ENCODE results near the gene ACCS.

Gene ACCS

DNA sequence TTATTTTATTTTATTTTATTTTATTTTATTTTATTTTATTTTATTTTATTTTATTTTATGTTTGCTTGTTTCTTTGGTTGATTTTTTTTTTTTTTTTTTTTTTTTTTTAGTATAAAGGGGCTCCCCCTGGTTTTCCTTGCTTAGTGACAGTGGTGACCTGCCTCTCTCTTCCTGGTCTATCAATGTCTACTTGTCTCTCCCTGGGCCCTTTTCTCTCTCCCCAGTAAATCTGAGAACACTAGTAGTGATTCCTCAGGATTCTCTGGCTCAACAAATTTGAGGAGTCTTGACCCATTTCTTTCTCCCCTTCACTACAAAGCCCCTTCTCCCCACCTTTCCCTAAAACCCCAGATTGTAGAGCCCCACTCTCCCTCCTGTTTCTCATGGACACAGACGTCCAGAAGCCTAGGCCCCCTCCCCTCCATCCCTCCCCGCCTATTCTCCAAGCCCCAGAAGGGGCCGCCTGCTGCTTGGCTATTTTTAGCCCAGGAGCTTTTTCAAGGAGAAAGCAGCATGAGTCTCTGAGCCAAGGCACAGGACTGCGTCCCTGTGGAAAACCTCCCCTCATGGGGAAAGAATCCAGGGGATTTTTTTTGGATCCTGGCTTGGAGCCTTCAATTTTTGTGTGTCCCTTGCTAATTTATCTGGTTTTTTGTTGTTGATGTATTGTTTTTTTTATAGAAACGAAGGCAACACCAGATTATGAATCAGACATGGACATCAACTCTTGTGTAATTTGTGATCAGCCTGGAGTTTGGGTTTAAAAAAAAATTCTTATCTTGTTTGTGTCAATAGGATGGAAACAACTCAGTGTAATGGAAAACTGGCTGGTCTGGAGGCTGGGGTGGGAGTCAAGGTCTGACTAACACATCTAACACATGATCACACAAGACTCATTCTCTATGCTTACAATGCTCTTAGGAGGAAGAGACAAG is 35.8 kb upstream of the ACCS start:
- H3K4me3 ChIP-seq (ENCODE audit: low read length) = peak overlapping the region; percentile 35; the same call in 1 of the 2 replicates
- H3K4me1 ChIP-seq (ENCODE audit: insufficient read depth, low read length) = peaks cover 7% of the 10 kb centered on the region; the same call in 1 of the 2 replicates
- no peak overlapping the region for H3K9ac ChIP-seq (ENCODE audit: low read depth, low read length)
- no peak overlapping the region for H3K27ac ChIP-seq (ENCODE audit: low read length)
- H3K27me3 ChIP-seq (ENCODE audit: insufficient read depth, low read length) = no peaks in the 10 kb centered on the region
- no peaks in the 10 kb centered on the region for H3K36me3 ChIP-seq (ENCODE audit: insufficient read depth, low read depth, low read length)
- H3K9me3 ChIP-seq (ENCODE audit: insufficient read depth, low read depth, low read length) = no peaks in the 10 kb centered on the region

DNA sequence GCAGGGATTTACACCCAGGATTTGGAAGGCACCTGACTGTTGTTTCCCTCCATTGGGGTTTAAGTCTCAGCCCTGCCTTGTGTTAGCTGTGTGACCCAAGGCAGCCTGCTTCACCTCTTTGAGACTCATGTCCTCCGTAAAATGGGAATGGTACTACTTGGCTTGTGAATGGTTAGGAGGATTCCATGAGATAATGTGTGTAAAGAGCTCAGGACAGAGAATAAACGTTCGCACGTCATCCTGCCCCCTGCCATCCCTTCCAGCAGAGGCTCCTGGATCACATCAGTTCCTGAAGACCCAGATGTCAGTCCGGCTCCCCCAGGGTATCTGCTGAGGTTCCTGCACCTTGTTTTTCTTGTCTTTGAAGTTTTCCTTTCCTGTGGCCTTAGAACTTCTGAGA is 35.1 kb upstream of the ACCS start:
- Histone ChIP-seq H3K9me3 (ENCODE audit: insufficient read depth, low read depth, low read length) (no peaks in the 10 kb centered on the region), H3K4me1 (ENCODE audit: insufficient read depth, low read length) (peaks cover 7% of the 10 kb centered on the region; the same call in 1 of the 2 replicates), H3K27me3 (ENCODE audit: insufficient read depth, low read length) (no peaks in the 10 kb centered on the region), H3K4me3 (ENCODE audit: low read length) (no peak overlapping the region), H3K36me3 (ENCODE audit: insufficient read depth, low read depth, low read length) (no peaks in the 10 kb centered on the region), H3K9ac (ENCODE audit: low read depth, low read length) (no peak overlapping the region), H3K27ac (ENCODE audit: low read length) (no peak overlapping the region)

DNA sequence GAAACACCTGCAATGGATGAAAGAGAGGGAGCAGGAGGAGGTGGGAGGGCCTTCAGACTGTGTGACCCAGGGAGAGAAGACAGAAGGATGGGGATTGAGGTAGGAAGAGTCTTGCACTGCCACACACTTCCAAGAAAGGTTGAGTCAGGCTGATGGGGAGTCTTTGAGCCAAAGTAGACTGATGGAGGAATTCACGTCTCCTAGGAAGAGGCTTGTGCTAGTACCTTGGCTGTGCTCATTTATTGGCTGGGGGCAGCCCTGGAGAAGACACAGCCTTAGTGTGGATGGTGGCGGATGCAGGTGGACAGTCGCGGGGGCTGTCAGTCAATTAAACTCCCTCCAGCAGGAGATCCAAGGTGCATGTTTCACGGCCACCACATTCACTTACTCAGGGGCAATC is 34.5 kb upstream of the ACCS start:
- H3K27me3 ChIP-seq (ENCODE audit: insufficient read depth, low read length) = no peaks in the 10 kb centered on the region
- no peaks in the 10 kb centered on the region for H3K9me3 ChIP-seq (ENCODE audit: insufficient read depth, low read depth, low read length)
- H3K27ac ChIP-seq (ENCODE audit: low read length) = no peak overlapping the region
- peaks cover 7% of the 10 kb centered on the region; the same call in 1 of the 2 replicates for H3K4me1 ChIP-seq (ENCODE audit: insufficient read depth, low read length)
- no peak overlapping the region for H3K9ac ChIP-seq (ENCODE audit: low read depth, low read length)
- no peak overlapping the region for H3K4me3 ChIP-seq (ENCODE audit: low read length)
- no peaks in the 10 kb centered on the region for H3K36me3 ChIP-seq (ENCODE audit: insufficient read depth, low read depth, low read length)

DNA sequence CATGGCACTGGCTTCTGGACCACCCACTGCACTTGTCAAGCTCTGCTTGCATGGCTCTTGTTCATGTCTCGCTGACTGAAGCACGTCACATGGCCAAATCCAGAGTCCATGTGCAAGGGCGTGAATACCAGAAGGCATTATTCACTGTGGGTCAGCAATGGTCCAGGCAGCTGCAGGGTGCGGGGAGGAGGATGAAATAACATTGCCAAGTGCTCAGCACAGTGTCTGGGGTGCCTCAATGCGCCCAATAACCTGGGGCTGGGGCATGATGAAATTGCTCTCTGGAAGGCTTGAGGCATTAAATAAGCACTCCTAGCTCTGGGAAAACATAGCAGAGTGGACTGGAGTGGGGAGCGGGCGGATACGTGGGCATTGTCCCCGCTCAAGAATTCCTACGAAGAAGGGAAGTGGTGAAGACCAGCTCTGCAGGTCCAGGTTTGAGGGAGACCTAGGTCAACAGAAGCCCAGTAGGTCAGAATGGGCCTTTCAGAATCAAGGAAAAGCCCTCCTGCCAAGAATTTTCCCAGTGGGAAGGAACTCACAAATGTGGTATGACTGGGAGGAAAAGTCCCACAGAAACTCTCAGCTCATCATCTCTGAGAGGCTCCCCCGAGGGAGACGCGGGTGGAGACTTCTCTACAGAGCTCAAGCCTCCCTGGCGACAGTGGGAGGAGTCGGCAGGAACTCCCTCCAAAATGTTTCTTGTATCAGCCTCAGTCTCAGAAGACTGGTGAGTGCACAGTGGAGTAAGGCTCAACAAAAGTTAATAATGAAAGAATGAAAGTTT is 33.6 kb upstream of the ACCS start:
- H3K9ac ChIP-seq (ENCODE audit: low read depth, low read length) = no peak overlapping the region
- no peak overlapping the region for H3K27ac ChIP-seq (ENCODE audit: low read length)
- no peaks in the 10 kb centered on the region for H3K9me3 ChIP-seq (ENCODE audit: insufficient read depth, low read depth, low read length)
- H3K27me3 ChIP-seq (ENCODE audit: insufficient read depth, low read length) = no peaks in the 10 kb centered on the region
- no peak overlapping the region for H3K4me3 ChIP-seq (ENCODE audit: low read length)
- no peaks in the 10 kb centered on the region for H3K36me3 ChIP-seq (ENCODE audit: insufficient read depth, low read depth, low read length)
- H3K4me1 ChIP-seq (ENCODE audit: insufficient read depth, low read length) = peaks cover 10% of the 10 kb centered on the region; the same call in 1 of the 2 replicates

GRCh38 chr11:44033411-44033850 is 32.6 kb upstream of the ACCS start:
- no peak overlapping the region for H3K9ac ChIP-seq (ENCODE audit: low read depth, low read length)
- no peaks in the 10 kb centered on the region for H3K36me3 ChIP-seq (ENCODE audit: insufficient read depth, low read depth, low read length)
- peaks cover 10% of the 10 kb centered on the region; the same call in 1 of the 2 replicates for H3K4me1 ChIP-seq (ENCODE audit: insufficient read depth, low read length)
- H3K9me3 ChIP-seq (ENCODE audit: insufficient read depth, low read depth, low read length) = no peaks in the 10 kb centered on the region
- no peak overlapping the region for H3K4me3 ChIP-seq (ENCODE audit: low read length)
- no peak overlapping the region for H3K27ac ChIP-seq (ENCODE audit: low read length)
- no peaks in the 10 kb centered on the region for H3K27me3 ChIP-seq (ENCODE audit: insufficient read depth, low read length)

DNA sequence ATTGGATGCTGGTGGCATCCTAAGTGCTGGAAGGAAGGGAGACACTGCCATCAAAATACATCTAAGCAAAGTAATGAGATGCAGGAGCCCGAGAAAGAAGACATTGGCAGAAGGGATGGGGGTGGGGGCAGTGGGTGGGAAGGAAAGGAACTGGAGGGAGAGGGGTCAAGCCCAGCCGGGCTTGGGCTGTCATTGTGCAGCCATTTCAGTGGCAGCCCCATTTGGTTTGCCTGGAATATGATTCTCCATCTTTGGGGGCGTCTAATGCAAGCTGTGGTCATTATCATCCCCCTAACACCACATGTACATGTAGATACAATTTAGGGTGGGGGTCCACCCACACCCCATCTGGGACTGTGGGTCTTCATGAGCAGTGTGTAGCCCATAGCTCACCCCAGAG is 32.2 kb upstream of the ACCS start:
- H3K4me3 ChIP-seq (ENCODE audit: low read length) = no peak overlapping the region
- no peaks in the 10 kb centered on the region for H3K9me3 ChIP-seq (ENCODE audit: insufficient read depth, low read depth, low read length)
- H3K36me3 ChIP-seq (ENCODE audit: insufficient read depth, low read depth, low read length) = no peaks in the 10 kb centered on the region
- peaks cover 10% of the 10 kb centered on the region; the same call in 1 of the 2 replicates for H3K4me1 ChIP-seq (ENCODE audit: insufficient read depth, low read length)
- no peaks in the 10 kb centered on the region for H3K27me3 ChIP-seq (ENCODE audit: insufficient read depth, low read length)
- no peak overlapping the region for H3K27ac ChIP-seq (ENCODE audit: low read length)
- no peak overlapping the region for H3K9ac ChIP-seq (ENCODE audit: low read depth, low read length)

- Histone ChIP-seq H3K27ac (ENCODE audit: low read length) (no peak overlapping the region), H3K9ac (ENCODE audit: low read depth, low read length) (no peak overlapping the region), H3K27me3 (ENCODE audit: insufficient read depth, low read length) (no peaks in the 10 kb centered on the region), H3K4me3 (ENCODE audit: low read length) (no peak overlapping the region), H3K4me1 (ENCODE audit: insufficient read depth, low read length) (peaks cover 10% of the 10 kb centered on the region; the same call in 1 of the 2 replicates), H3K36me3 (ENCODE audit: insufficient read depth, low read depth, low read length) (no peaks in the 10 kb centered on the region), H3K9me3 (ENCODE audit: insufficient read depth, low read depth, low read length) (no peaks in the 10 kb centered on the region)
Measured at GRCh38 chr11:44034639-44035038, 31.4 kb upstream of the ACCS start.

DNA sequence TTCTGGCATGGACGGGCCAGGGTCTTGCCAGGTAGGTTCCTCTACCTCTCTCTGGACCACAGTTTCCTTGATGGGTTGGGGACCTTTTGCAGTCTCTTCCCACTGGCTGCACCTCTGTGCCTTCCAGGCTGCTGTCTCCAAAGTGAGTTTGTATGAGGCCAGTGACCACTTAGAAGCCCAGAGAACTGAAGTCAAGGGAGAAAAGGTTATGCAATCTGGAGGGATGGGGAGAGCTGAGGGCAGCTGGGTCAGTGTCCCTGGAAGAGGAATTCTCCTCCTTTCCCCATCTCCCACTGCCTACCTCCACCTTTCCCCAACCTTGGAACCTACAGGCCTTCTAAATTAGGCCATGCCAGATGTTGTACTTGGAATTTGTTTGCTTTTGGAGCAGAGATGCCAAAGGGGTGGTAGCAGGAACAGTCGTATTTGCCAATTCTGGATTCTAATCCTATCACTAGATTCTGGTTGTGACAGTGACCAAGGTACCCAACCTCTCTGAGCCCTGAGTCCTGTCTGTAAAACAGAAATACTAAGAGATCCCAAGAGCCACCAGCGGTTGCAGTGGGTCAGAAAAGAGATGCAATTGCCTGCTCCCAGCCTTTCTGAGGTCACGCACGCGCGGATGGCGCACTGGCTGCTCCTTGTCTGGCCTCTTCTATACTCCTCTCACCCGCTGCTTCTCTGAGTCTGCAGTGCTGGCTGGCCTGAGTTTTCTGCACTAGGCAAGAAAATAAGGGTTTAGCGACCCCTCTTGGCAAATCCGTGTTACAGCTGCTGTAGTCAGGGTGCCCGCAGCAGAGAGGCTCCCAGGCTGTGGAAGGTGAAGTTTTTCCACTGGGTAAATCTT is 29.0 kb upstream of the ACCS start:
- no peak overlapping the region for H3K27ac ChIP-seq (ENCODE audit: low read length)
- no peak overlapping the region for H3K4me3 ChIP-seq (ENCODE audit: low read length)

DNA sequence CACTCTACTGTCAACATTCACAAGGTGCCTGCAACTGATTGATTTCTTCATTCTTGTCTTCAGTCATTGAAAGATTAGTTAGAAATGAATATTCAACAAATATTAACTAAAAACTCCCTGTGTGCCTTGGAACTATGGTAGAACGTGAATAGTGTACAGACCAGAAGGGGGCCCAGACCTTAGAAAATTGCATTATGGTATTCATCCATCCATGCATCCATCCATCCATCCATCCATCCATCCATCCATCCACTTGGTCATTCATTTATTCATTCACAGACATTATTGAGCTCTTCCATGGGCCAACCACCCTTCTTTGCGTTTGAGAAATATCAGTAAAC is 28.4 kb upstream of the ACCS start:
- Histone ChIP-seq H3K27me3 (ENCODE audit: insufficient read depth, low read length) (no peaks in the 10 kb centered on the region), H3K9me3 (ENCODE audit: insufficient read depth, low read depth, low read length) (peaks cover 6% of the 10 kb centered on the region; the same call in 1 of the 2 replicates), H3K4me1 (ENCODE audit: insufficient read depth, low read length) (peaks cover 3% of the 10 kb centered on the region; the same call in 1 of the 2 replicates), H3K36me3 (ENCODE audit: insufficient read depth, low read depth, low read length) (no peaks in the 10 kb centered on the region), H3K9ac (ENCODE audit: low read depth, low read length) (no peak overlapping the region), H3K4me3 (ENCODE audit: low read length) (no peak overlapping the region), H3K27ac (ENCODE audit: low read length) (no peak overlapping the region)

More for the DNA sequence above, 29.0 kb upstream of the ACCS start:
- Histone ChIP-seq H3K4me1 (ENCODE audit: insufficient read depth, low read length) (peaks cover 3% of the 10 kb centered on the region; the same call in 1 of the 2 replicates), H3K36me3 (ENCODE audit: insufficient read depth, low read depth, low read length) (no peaks in the 10 kb centered on the region), H3K9ac (ENCODE audit: low read depth, low read length) (no peak overlapping the region), H3K9me3 (ENCODE audit: insufficient read depth, low read depth, low read length) (peaks cover 6% of the 10 kb centered on the region; the same call in 1 of the 2 replicates), H3K27me3 (ENCODE audit: insufficient read depth, low read length) (no peaks in the 10 kb centered on the region)

GRCh38 chr11:44043157-44043556 is 22.9 kb upstream of the ACCS start:
- Histone ChIP-seq H3K27ac (ENCODE audit: low read length) (no peak overlapping the region), H3K36me3 (ENCODE audit: insufficient read depth, low read depth, low read length) (no peaks in the 10 kb centered on the region), H3K9me3 (ENCODE audit: insufficient read depth, low read depth, low read length) (peaks cover 6% of the 10 kb centered on the region; the same call in 1 of the 2 replicates), H3K4me3 (ENCODE audit: low read length) (no peak overlapping the region), H3K9ac (ENCODE audit: low read depth, low read length) (no peak overlapping the region), H3K4me1 (ENCODE audit: insufficient read depth, low read length) (no peaks in the 10 kb centered on the region), H3K27me3 (ENCODE audit: insufficient read depth, low read length) (no peaks in the 10 kb centered on the region; the same call in 1 of the 2 replicates)

DNA sequence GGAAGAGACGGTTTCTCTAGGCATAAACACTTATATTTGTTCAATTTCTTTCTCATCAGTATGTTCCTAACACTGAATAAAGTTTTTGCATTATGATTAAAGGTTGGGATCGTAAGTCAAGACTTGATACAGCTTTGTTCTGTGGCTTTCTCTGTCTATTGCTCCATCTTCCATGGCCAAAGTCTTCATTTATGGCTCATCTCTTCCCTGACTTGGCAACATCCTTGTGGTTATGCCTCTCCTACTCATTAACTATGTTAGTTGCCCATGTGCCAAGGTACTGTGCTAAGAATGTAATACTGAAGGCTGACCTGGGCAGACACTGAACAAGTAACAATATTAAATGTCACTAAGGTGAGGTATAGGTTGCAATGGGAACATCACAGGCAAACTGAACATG is 19.9 kb upstream of the ACCS start:
- H3K27me3 ChIP-seq (ENCODE audit: insufficient read depth, low read length) = no peaks in the 10 kb centered on the region; the same call in 1 of the 2 replicates
- H3K27ac ChIP-seq (ENCODE audit: low read length) = no peak overlapping the region
- peaks cover under 1% of the 10 kb centered on the region; the same call in 1 of the 2 replicates for H3K9me3 ChIP-seq (ENCODE audit: insufficient read depth, low read depth, low read length)
- no peaks in the 10 kb centered on the region for H3K36me3 ChIP-seq (ENCODE audit: insufficient read depth, low read depth, low read length)
- H3K4me1 ChIP-seq (ENCODE audit: insufficient read depth, low read length) = no peaks in the 10 kb centered on the region
- H3K4me3 ChIP-seq (ENCODE audit: low read length) = no peak overlapping the region
- no peak overlapping the region for H3K9ac ChIP-seq (ENCODE audit: low read depth, low read length)
